ENCODE data around the gene PRR35.

Gene PRR35

DNA sequence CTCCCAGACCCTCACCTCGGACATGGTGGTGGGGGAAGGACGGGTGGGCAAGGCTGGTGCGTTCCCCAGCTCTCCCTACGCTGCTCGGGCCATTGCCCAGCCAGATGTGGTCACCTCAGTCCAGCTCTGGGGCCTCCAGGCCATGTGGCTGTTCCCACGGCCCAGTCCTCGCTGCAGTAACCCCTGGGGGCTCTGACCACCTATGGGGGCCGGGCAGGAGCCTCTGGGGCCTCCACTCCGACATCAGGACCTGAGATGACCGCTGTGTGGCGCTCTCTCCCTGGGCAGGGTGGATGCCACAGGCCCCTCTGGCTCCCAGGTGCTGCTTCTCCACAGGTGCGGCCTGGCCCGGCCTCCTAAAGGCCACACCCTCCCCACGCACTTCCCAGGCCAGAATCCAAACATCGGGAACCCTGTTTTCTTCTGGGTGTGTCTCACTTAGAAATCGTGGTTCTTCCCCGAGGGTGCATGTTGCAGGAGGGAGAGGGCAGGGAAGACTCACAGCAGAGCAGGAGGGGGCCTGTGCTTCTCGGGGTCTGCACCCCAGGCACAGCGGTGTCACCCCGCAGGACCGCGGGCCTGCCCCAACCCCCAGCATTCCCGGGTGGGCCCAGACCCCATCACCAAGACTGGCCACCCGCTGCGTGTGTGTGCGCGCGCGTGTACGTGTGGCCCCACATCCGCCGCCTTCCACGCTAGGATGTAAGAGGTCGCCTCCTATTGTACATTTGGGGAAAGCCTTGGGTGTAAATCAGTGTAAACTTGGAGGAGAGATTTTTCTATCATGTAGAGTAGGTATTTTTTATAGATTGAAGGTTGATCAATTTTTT lies 38.6 kb upstream of the PRR35 start:
- Histone ChIP-seq H3K36me3 (ENCODE audit: control insufficient read depth in 2 of 2, insufficient read depth in 2 of 2, low read length in 2 of 2) (peaks cover 7 to 17% of the 10 kb centered on the region in 2 donors), H3K4me1 (ENCODE audit: control insufficient read depth in 2 of 2, insufficient read depth in 2 of 2, low read length in 2 of 2) (peaks cover 20 to 28% of the 10 kb centered on the region in 2 donors), H3K9ac (ENCODE audit: low read depth in 1 of 2, low read length in 2 of 2) (peak overlapping the region in 1 of 2 donors; percentile 19), H3K9me3 (ENCODE audit: control insufficient read depth in 2 of 2, low read length in 2 of 2) (no peaks in the 10 kb centered on the region), H3K27me3 (ENCODE audit: control insufficient read depth in 2 of 2, insufficient read depth in 2 of 2, low read length in 2 of 2) (no peaks in the 10 kb centered on the region), H3K27ac (ENCODE audit: low read depth in 2 of 2, low read length in 2 of 2) (no peak overlapping the region), H3K4me3 (ENCODE audit: low read length in 2 of 2) (no peak overlapping the region)

DNA sequence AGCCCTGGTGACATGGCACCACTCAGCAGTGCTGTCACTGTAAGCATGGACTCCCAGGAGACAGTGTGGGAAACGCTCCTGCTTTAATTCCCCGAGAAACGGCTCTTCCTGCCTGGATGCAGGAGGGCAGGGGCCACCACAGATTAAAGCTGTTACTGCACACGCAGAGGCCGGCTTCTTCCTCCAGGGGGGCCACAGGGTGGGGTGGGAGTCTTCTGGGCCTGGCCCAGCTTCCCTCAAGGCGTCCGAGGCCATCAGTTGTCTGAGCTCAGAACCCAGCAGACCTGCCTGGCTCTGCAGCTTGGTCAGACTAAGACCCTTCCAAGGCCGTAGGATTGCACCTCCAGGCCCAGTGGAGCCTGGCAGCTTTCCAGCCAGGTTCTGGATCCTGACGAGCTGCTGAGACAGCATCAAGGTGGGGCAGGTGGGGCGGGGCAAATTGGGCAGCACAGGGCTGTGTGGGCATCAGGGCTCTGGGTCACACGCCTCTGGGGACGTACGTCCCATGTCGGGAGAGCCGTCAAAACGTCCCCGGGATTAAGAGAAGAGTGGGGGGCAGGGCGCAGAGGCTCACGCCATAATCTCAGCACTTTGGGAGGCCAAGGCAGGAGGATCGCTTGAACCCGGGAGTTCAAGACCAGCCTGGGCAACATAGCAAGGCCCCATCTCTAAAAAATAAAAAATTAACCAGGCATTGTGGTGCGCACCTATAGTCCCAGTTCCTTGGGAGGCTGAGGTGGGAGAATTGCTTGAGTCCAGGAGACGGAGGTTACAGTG lies 37.7 kb upstream of the PRR35 start:
- Histone ChIP-seq H3K27ac (ENCODE audit: low read depth in 2 of 2, low read length in 2 of 2) (no peak overlapping the region), H3K4me1 (ENCODE audit: control insufficient read depth in 2 of 2, insufficient read depth in 2 of 2, low read length in 2 of 2) (peaks cover 23 to 31% of the 10 kb centered on the region in 2 donors), H3K36me3 (ENCODE audit: control insufficient read depth in 2 of 2, insufficient read depth in 2 of 2, low read length in 2 of 2) (peaks cover 7 to 15% of the 10 kb centered on the region in 2 donors), H3K9me3 (ENCODE audit: control insufficient read depth in 2 of 2, low read length in 2 of 2) (no peaks in the 10 kb centered on the region), H3K27me3 (ENCODE audit: control insufficient read depth in 2 of 2, insufficient read depth in 2 of 2, low read length in 2 of 2) (no peaks in the 10 kb centered on the region), H3K4me3 (ENCODE audit: low read length in 2 of 2) (no peak overlapping the region), H3K9ac (ENCODE audit: low read depth in 1 of 2, low read length in 2 of 2) (no peak overlapping the region)

DNA sequence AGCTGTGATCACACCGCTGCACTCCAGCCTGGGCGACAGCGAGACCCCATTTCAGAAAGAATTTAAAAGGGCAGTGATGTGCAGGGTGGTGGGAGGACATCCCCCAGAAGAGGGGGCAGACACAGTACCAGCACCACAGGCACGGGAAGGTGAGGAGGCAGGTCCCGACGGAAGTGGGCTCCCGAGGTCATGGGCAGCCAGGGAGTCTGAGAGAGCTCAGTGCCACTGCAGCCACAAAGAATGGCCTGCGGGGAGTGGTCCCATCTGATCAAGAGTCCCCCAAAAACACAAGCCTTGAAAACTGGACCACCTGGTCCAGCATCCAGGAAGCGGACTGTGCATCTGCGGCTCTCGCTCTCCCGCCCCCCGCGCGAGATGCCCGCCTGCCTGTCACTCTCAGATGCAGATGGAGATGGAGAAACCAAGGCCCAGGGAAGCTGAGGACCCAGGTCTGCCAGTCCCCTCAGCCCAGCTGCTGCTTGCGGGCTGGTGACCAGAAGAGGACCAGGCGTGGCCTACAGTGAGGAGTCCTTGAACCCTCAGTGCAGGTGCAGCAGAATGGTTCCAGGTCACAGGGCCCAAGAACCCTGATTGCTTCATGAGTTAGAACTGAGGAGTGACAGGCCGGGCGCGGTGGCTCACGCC lies 37.0 kb upstream of the PRR35 start:
- Histone ChIP-seq H3K9me3 (ENCODE audit: control insufficient read depth in 2 of 2, low read length in 2 of 2) (no peaks in the 10 kb centered on the region), H3K27ac (ENCODE audit: low read depth in 2 of 2, low read length in 2 of 2) (no peak overlapping the region), H3K9ac (ENCODE audit: low read depth in 1 of 2, low read length in 2 of 2) (no peak overlapping the region), H3K4me1 (ENCODE audit: control insufficient read depth in 2 of 2, insufficient read depth in 2 of 2, low read length in 2 of 2) (peaks cover 23 to 31% of the 10 kb centered on the region in 2 donors), H3K36me3 (ENCODE audit: control insufficient read depth in 2 of 2, insufficient read depth in 2 of 2, low read length in 2 of 2) (peaks cover 7 to 15% of the 10 kb centered on the region in 2 donors), H3K4me3 (ENCODE audit: low read length in 2 of 2) (no peak overlapping the region), H3K27me3 (ENCODE audit: control insufficient read depth in 2 of 2, insufficient read depth in 2 of 2, low read length in 2 of 2) (no peaks in the 10 kb centered on the region)

DNA sequence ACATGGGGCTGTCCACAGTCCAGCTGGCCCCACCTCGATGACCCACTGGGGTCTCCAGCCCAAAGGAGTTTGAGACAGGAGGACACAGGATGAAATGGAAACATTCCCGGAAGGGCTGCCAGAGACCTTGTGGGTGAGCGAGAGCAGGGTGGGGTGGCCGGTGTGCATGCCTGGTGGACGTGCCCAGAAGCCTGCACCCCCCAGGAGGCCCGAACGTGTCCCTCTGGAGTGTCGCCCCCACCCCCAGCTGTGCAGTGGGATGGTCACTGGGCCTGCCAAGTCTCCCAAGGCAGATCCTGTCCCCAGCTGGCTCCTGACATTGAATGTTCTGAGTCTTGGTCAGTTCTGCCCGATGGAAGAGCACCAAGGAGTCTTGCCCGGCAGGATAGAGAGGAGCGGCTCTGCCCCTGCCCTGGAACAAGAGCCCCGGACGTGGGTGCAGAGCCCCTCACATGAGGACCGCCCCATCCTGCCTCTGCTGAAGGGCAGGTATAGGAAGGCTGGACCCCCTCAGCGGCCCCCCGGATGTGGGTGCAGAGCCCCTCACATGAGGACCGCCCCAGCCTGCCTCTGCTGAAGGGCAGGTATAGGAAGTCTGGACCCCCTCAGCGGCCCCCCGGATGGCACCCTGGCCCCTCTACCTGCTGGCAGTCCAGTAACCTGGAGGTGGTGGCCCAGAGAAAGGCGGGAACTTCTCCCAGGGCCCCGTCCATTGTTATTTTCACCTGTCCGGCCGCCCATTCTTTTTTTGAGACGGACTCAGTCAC lies 35.7 kb upstream of the PRR35 start:
- Histone ChIP-seq H3K36me3 (ENCODE audit: control insufficient read depth in 2 of 2, insufficient read depth in 2 of 2, low read length in 2 of 2) (peaks cover 5 to 15% of the 10 kb centered on the region in 2 donors), H3K9ac (ENCODE audit: low read depth in 1 of 2, low read length in 2 of 2) (no peak overlapping the region), H3K9me3 (ENCODE audit: control insufficient read depth in 2 of 2, low read length in 2 of 2) (no peaks in the 10 kb centered on the region), H3K27ac (ENCODE audit: low read depth in 2 of 2, low read length in 2 of 2) (no peak overlapping the region), H3K27me3 (ENCODE audit: control insufficient read depth in 2 of 2, insufficient read depth in 2 of 2, low read length in 2 of 2) (no peaks in the 10 kb centered on the region), H3K4me1 (ENCODE audit: control insufficient read depth in 2 of 2, insufficient read depth in 2 of 2, low read length in 2 of 2) (peaks cover 31 to 39% of the 10 kb centered on the region in 2 donors), H3K4me3 (ENCODE audit: low read length in 2 of 2) (no peak overlapping the region)

DNA sequence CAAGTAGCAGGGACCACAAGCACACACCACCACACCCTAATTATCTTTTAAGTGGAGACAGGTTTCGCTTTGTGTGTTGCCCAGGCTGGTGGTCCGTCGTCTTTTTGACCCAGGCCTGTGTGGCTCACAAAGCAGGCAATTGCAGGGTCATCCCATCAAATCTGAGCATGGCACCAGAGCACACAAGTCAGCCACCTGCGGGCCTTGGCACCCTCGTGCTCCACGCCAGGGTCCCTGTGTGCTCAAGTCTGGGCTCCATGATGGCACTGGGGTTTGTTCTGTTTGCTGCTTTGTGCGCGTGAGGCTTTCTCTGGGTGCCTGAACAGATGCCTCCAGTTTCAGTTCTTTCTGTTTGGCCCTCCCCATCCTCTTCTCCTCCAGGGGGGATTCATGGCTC lies 35.1 kb upstream of the PRR35 start:
- Histone ChIP-seq H3K9me3 (ENCODE audit: control insufficient read depth in 2 of 2, low read length in 2 of 2) (no peaks in the 10 kb centered on the region), H3K27me3 (ENCODE audit: control insufficient read depth in 2 of 2, insufficient read depth in 2 of 2, low read length in 2 of 2) (no peaks in the 10 kb centered on the region), H3K4me1 (ENCODE audit: control insufficient read depth in 2 of 2, insufficient read depth in 2 of 2, low read length in 2 of 2) (peaks cover 37 to 45% of the 10 kb centered on the region in 2 donors), H3K36me3 (ENCODE audit: control insufficient read depth in 2 of 2, insufficient read depth in 2 of 2, low read length in 2 of 2) (peaks cover 3 to 14% of the 10 kb centered on the region in 2 donors), H3K4me3 (ENCODE audit: low read length in 2 of 2) (no peak overlapping the region), H3K9ac (ENCODE audit: low read depth in 1 of 2, low read length in 2 of 2) (no peak overlapping the region), H3K27ac (ENCODE audit: low read depth in 2 of 2, low read length in 2 of 2) (peak overlapping the region in 1 of 2 donors; percentile 48)

DNA sequence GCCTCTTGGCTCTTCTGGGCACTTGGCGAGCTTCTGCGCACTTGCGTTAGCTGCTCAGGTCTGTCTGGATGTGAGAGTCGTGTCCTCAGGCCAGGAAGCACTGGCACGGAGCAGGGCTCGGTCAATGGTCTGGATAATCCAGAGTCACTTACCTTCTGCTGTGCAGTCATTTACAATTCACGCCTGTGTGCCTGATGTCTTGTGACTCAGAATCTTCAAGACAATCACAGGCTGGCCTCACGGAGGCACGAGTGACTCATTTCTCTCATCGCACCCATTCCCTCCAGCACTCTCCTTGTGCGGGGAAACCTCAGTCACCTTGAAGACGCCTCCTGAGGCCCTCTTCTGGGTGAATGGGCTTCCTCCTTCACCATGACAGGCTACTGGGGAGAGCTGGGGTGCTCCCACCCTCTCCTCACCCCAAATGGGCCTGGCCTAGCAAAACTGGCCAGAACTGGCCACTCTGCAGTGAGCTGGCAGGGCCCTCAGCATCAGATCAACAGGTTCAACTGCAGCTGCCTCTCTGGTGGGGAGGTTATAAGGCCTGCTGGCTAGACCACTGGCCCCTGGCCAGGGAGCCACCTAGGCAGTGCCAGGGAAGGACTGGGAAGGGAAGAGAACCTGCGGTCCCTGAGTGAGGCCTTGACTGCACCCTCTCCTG lies 34.5 kb upstream of the PRR35 start:
- peak overlapping the region; percentile 15 to 83 for H3K9ac ChIP-seq (ENCODE audit: low read depth in 1 of 2, low read length in 2 of 2)
- no peaks in the 10 kb centered on the region for H3K9me3 ChIP-seq (ENCODE audit: control insufficient read depth in 2 of 2, low read length in 2 of 2)
- peaks cover 42 to 51% of the 10 kb centered on the region in 2 donors for H3K4me1 ChIP-seq (ENCODE audit: control insufficient read depth in 2 of 2, insufficient read depth in 2 of 2, low read length in 2 of 2)
- peak overlapping the region; percentile 29 to 48 for H3K27ac ChIP-seq (ENCODE audit: low read depth in 2 of 2, low read length in 2 of 2)
- H3K27me3 ChIP-seq (ENCODE audit: control insufficient read depth in 2 of 2, insufficient read depth in 2 of 2, low read length in 2 of 2): no peaks in the 10 kb centered on the region
- peak overlapping the region; percentile 70 to 86 for H3K4me3 ChIP-seq (ENCODE audit: low read length in 2 of 2)
- peaks cover 0 to 9% of the 10 kb centered on the region in 2 donors for H3K36me3 ChIP-seq (ENCODE audit: control insufficient read depth in 2 of 2, insufficient read depth in 2 of 2, low read length in 2 of 2)

DNA sequence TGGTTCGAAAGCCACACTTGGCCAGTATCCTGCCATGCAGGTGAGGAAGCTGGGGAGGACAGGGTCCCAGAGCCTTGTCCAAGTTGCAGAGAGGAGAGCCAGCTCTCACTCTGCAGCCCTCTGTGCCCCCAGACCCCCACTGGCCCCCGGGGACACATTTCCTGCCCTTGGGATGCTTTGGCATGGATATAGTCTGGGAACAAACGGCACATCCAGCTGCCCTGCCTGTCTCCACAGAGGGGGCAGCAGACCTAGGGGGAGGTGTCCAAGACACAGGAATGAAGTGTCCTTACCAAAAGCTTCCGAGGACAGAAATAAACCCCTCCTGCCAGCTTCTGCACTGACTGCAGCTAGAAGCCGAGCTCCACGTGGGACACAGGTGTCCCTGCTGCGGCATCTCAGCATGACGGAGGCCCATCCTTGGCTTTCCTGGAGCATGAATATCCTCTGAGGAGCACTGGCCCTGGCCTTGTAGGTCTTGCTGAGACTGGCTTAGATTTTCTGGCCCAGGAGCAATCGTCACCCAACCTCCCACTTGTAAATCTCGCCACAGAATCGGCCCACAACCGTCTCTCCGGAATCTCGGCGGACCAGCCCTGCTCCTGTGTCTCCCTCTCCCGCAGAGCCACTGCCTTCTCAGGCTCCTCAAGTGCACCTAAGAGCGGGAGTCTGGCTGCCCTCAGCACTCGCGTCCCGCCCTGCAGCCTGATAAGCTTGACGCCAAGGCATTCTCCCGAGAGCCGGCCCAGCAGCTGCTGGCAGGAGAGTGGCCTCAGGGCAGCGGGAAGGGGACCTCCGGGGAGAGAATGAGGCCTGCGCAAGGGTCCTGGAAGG lies 33.8 kb upstream of the PRR35 start:
- H3K27ac ChIP-seq (ENCODE audit: low read depth in 2 of 2, low read length in 2 of 2): peak overlapping the region; percentile 95 to 96
- H3K4me1 ChIP-seq (ENCODE audit: control insufficient read depth in 2 of 2, insufficient read depth in 2 of 2, low read length in 2 of 2): peaks cover 39 to 50% of the 10 kb centered on the region in 2 donors
- no peaks in the 10 kb centered on the region for H3K9me3 ChIP-seq (ENCODE audit: control insufficient read depth in 2 of 2, low read length in 2 of 2)
- peaks cover 0 to 8% of the 10 kb centered on the region in 2 donors for H3K36me3 ChIP-seq (ENCODE audit: control insufficient read depth in 2 of 2, insufficient read depth in 2 of 2, low read length in 2 of 2)
- peak overlapping the region; percentile 70 to 86 for H3K4me3 ChIP-seq (ENCODE audit: low read length in 2 of 2)
- H3K27me3 ChIP-seq (ENCODE audit: control insufficient read depth in 2 of 2, insufficient read depth in 2 of 2, low read length in 2 of 2): no peaks in the 10 kb centered on the region
- H3K9ac ChIP-seq (ENCODE audit: low read depth in 1 of 2, low read length in 2 of 2): peak overlapping the region; percentile 83 to 84

DNA sequence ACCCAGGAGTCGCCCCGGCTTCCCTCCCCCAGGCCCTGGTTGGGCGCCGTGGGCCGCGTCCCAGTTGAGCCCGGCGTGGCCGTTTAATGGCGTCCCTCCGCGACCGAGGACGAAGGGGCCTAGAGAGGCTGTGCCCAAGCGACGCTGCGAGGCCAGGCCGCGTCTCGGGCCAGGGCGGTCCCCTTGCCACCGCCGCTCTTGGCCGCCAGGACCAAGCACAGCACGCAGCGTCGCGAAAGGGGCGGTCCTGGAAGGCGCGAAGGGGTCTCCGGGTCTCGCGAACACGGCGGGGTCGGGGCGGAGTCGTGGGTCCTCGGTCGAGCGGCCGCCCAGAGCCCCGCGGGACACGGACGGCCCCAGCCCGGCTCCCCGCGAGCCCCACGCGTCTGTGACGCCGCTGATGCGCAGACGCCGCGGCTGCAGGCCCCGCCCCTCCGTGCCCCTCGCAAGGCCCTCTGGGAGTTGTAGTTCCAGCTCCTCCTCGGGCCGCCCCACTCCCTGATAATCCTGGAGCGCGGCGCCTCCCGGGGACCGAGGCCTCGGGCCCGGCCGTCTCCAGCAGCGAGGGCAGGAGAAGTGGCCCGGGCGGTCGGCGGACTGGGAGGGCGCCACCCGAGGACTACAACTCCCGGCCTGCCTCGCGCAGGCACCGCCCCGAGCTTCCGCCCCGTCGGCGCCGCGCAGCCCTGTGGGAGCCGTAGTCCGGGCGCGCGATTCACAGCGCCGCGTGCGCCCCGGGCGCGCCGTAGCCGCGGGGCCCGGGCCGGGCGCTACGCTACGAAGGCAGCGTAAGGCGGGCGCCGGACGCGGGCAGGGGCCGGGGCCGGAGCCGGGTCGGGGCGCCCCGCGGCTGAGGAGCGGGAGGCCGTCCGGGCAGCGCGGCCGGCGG lies 32.9 kb upstream of the PRR35 start, which contains the start of gene CAPN15:
TSS of gene CAPN15 (plus strand) at position 698 of the 889 bp plus-strand sequence. CDS start 19,127 bp downstream, outside the sequence.
- peak within 1 kb of the TSS; percentile 97 to 98 for H3K27ac ChIP-seq (ENCODE audit: low read depth in 2 of 2, low read length in 2 of 2)
- H3K36me3 ChIP-seq (ENCODE audit: control insufficient read depth in 2 of 2, insufficient read depth in 2 of 2, low read length in 2 of 2): peaks cover 0 to 8% of the 10 kb centered on the region in 2 donors
- H3K4me3 ChIP-seq (ENCODE audit: low read length in 2 of 2): peak within 1 kb of the TSS; percentile 84 to 87
- no peaks in the 10 kb centered on the region for H3K27me3 ChIP-seq (ENCODE audit: control insufficient read depth in 2 of 2, insufficient read depth in 2 of 2, low read length in 2 of 2)
- H3K4me1 ChIP-seq (ENCODE audit: control insufficient read depth in 2 of 2, insufficient read depth in 2 of 2, low read length in 2 of 2): peaks cover 36 to 46% of the 10 kb centered on the region in 2 donors
- peak within 1 kb of the TSS; percentile 90 to 94 for H3K9ac ChIP-seq (ENCODE audit: low read depth in 1 of 2, low read length in 2 of 2)
- H3K9me3 ChIP-seq (ENCODE audit: control insufficient read depth in 2 of 2, low read length in 2 of 2): no peaks in the 10 kb centered on the region
